ENCODE data around the gene DDIT4.
"Not testable (repeated sequence)": the region's sequence is repeated elsewhere in the genome, so short reads cannot be mapped to it uniquely, and the experiment has no call there.

The DDIT4 gene

DNA sequence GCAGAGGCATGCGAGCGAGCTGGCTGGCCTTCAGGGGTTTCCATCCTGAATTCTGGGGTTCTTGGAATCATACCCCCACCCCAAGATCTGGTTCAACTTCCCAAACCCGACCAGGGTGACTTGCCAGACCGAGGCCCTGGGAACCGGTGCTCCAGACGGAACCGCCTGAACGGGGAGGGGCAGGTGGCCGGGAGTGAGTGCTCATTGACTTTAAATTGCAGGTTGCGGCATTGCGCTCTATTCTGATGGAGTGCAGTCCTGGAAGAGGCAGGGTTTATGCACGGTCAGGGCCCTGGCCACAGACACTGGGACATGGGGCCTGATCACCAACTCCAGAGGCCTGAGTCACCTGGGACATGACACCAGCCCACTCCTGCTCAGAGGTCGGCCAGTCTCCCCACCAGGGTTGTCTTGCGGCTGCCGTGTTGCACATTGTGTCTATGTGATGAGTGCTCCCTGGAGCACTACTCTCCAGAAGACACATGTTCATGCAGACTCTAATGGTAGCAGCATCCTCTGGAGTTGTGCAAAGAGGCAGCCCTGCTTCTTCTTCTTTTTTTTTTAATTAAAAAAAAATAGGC, 5.8 kb upstream of the DDIT4 start:
- DNase-seq (ENCODE audit: low read depth in 3 of 3): no peak

DNA sequence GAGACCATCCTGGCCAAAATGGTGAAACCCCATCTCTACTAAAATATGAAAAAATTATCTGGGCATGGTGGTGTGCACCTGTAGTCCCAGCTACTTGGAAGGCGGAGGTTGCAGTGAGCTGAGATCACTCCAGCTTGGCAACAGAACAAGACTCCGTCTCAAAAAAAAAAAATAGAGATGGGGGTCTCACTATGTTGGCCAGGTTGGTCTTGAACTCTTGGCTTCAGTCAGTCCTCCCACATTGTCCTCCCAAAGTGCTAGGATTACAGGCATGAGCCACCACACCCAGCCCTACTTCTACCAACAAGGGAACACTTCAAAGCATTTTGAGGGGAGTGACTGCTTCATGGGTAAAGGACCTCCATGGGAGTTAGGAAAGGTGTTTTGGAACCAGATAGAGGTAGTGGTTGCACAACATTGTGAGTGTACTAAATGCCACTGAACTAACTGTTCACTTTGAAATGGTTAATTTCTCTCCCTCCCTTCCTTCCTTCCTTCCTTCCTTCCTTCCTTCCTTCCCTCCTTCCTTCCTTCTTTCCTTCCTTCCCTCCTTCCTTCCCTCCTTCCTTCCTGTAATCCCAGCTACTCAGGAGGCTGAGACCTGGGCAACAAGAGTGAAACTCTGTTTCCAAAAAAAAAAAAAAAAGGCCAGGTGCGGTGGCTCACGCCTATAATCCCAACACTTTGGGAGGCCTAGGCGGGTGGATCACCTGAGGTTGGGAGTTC, 5.1 kb upstream of the DDIT4 start:
- not testable (repeated sequence) for DNase-seq (ENCODE audit: low read depth in 3 of 3)

DNA sequence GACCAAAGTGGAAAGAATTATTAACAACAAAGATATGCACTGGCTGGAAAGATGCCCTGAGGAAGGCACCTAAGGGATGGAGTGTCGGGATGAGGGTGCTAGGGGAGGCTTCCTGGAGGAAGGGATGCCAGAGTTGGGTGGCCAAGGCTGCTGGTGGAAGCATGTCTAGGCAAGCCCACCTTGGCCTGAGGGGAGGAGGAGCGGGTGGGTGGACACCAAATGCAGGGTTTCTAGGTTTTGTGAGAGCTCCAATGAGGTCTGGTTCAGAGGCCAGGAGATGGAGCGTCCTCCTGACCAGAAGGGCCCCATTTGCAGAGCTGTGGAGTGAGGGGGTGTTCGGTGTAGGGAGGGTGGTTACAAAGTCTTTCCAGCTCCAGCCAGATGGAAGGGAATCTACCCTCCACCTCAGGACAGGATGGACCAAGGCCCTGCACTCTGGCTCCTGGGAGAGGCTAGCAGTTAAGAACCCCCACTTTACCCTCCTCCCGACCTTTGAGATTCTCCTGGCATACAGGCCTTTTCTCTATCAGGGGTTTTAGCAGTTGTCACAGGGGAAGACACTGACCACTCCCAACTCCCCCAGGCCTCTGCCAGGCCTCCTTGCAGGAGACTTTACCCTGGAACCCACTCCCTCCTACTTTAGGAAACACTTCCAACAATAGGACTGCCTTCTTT, 3.0 kb upstream of the DDIT4 start:
- no peak for DNase-seq (ENCODE audit: low read depth in 3 of 3)

DNA sequence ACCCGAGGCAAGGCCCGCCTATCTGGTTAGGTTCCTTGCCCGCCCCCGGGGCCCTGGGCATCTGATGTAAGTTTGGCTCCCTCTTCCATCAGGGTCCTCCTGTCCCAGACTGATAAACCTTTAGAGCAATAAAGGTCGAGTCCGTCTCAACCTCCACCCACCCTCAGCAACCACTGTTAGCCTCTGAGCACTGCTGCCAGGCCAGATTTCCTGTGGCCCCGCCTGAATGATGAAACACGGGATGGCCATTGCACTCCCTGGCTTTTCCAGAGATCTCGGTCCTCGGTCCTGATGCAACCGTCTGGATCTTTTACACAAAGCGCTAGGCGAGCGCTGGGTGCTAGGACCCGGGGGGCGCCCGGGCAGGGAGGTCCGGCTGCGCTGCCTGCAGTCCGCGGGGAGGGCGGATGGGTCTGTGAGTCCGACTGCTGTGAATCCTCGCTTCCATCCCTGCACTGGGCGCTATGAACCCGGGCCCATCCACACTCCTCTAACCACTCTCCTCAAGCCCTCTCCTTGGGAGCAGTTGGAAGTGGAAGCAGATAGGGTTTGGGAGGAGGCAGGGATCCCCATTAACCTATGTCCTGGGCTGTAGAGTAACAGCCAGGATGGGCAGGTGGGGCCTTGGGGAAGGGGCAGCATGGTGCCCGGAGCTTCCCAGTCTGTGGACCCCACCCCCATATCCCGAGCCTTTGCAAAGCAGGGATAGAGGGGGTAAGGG, 875 bp upstream of the DDIT4 start:
- no peak for DNase-seq (ENCODE audit: low read depth in 3 of 3)

DNA sequence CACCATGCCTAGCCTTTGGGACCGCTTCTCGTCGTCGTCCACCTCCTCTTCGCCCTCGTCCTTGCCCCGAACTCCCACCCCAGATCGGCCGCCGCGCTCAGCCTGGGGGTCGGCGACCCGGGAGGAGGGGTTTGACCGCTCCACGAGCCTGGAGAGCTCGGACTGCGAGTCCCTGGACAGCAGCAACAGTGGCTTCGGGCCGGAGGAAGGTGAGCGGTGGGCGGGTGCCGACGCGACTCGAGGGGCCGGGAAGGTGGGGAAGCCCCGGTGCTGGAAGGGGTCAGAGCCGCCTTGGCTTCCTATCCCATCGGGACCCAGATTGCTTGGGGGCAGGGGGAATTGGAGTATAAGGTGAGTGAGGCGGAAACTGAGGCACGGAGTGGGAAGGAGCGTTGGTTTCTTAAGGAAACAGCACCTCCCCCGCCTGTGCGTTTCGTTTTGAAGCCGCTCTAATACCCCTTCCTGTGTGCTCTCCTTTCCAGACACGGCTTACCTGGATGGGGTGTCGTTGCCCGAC, 547 bp downstream of the DDIT4 start:
- no peak for DNase-seq (ENCODE audit: low read depth in 3 of 3)

DNA sequence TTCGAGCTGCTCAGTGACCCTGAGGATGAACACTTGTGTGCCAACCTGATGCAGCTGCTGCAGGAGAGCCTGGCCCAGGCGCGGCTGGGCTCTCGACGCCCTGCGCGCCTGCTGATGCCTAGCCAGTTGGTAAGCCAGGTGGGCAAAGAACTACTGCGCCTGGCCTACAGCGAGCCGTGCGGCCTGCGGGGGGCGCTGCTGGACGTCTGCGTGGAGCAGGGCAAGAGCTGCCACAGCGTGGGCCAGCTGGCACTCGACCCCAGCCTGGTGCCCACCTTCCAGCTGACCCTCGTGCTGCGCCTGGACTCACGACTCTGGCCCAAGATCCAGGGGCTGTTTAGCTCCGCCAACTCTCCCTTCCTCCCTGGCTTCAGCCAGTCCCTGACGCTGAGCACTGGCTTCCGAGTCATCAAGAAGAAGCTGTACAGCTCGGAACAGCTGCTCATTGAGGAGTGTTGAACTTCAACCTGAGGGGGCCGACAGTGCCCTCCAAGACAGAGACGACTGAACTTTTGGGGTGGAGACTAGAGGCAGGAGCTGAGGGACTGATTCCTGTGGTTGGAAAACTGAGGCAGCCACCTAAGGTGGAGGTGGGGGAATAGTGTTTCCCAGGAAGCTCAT, 1.1 kb downstream of the DDIT4 start:
- DNase-seq (ENCODE audit: low read depth in 3 of 3): peak in 2 of 3 experiments; percentile 56 to 69

DNA sequence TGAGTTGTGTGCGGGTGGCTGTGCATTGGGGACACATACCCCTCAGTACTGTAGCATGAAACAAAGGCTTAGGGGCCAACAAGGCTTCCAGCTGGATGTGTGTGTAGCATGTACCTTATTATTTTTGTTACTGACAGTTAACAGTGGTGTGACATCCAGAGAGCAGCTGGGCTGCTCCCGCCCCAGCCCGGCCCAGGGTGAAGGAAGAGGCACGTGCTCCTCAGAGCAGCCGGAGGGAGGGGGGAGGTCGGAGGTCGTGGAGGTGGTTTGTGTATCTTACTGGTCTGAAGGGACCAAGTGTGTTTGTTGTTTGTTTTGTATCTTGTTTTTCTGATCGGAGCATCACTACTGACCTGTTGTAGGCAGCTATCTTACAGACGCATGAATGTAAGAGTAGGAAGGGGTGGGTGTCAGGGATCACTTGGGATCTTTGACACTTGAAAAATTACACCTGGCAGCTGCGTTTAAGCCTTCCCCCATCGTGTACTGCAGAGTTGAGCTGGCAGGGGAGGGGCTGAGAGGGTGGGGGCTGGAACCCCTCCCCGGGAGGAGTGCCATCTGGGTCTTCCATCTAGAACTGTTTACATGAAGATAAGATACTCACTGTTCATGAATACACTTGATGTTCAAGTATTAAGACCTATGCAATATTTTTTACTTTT, 1.8 kb downstream of the DDIT4 start:
- DNase-seq (ENCODE audit: low read depth in 3 of 3): no peak

DNA sequence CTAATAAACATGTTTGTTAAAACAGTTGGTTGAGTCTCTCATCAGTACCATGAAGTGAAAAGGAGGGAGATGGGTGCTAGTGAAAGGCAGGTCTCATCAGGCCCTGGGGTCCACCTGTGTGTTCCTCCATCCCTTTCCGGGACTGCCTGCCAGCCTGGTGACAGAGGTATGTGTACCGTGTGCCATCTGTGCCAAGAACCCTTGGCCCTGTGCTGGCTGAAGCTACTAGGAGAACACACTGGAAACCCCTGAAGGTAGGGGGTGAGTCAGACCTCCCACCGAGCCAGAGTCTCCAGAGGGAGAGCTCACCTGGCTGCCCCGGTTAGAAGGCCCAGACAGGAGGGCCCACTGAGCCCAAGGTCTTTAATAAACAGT, 2.3 kb downstream of the DDIT4 start:
- DNase-seq (ENCODE audit: low read depth in 3 of 3): no peak

DNA sequence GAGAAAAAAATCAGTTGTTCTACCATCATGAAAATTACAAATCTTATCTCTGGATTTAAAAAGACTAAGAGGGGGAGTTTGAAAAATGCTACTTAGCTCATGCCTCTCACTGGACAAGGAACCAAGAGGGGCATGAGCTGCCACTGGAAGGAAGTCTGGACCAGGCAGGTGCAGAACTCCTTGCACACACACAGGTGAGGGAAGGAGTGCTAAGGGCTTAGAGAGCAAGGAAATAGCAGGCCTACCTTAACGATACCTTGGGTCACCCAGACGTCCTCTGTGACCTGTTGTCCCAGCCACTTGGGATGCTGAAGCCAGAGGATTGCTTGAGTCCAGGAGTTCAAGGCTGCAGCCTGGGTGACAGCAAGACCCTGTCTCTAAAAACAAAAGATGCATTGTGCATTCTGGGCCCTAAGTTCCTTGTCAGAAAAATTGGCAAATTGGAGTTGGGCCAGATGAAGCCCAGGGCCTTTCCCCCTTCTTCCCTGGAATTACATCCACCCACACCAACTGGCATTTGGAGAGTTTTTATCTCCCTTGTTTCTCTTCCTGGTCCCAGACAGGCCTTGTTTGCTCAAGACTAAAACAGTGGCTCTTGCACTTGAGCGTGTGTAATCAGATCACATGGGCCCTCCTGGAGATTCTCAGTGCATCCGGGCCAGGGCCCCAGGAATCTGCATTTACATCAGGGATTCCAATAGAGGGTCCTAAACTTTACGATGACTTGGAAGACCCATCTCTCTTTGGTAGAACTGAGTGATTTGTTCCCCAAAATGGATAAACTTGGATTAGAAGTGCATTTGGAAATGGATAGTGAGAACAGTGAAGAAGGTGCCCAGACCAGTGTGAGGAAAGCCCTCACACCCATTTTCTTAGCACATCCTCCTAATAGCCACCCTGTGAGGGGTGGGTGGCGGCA, 3.0 kb downstream of the DDIT4 start:
- no peak for DNase-seq (ENCODE audit: low read depth in 3 of 3)

DNA sequence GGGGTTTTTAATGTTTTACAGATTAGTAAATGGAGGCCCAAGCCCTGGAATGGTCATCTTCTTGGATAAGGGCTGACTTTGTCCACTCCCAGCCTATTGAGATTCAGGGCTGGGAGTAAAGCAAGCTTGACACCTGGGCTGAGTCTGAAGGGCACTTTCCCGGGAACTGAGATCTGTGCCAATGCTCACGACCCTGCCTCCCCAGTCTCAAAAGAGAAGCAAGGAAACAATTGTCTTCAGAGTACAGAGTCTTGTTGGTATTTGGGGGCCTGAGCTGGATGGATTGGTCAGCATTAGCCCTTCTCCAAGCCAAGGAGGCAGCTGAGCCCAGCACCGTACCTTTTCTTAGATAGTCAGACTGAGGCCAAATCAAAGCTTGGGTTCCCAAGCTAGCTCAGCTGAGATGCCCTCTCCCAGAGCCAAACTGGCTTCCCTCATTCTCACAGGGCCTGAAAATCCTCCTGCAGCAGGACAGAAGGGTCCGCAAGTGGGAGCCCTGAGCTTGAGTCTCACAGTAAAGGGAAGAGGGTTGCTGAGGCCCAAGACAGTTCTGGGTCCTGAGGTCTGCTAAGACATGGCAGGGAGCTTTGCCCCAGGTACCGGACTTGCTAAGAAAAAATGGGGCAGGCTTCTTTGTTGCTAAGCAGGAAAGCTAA, 3.7 kb downstream of the DDIT4 start:
- no peak for DNase-seq (ENCODE audit: low read depth in 3 of 3)

DNA sequence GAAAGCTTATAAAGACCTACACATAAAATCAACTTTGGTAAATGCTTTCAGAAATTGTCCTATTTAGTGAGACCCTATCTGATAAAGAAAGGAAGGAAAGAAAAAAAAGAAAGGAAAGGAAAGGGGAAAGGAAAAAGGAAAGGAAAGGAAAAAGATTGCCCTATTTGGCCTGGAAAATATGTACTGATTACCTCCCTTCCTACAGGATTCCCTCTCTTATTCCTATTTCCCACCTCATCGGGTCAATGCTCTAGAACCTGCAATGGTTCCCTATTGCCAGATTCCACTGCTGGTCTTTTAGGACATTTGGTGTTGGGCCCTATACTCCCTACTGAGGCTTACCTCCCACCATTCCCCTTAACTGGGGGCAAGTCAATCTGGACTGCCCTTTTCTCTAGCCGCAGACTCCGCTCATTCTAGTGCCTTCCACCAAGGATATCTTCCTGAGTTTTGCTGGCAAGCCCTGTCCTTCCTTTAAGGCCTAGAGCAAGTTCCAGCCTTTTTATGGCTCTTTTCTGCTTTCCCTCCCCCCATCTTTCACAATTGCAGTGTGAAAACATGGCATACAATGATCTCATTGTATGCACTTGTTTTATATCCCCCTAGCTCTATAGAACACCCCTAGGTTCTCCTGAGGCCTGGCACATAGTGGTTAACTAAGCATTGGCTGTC, 4.4 kb downstream of the DDIT4 start:
- no peak for DNase-seq (ENCODE audit: low read depth in 3 of 3)

DNA sequence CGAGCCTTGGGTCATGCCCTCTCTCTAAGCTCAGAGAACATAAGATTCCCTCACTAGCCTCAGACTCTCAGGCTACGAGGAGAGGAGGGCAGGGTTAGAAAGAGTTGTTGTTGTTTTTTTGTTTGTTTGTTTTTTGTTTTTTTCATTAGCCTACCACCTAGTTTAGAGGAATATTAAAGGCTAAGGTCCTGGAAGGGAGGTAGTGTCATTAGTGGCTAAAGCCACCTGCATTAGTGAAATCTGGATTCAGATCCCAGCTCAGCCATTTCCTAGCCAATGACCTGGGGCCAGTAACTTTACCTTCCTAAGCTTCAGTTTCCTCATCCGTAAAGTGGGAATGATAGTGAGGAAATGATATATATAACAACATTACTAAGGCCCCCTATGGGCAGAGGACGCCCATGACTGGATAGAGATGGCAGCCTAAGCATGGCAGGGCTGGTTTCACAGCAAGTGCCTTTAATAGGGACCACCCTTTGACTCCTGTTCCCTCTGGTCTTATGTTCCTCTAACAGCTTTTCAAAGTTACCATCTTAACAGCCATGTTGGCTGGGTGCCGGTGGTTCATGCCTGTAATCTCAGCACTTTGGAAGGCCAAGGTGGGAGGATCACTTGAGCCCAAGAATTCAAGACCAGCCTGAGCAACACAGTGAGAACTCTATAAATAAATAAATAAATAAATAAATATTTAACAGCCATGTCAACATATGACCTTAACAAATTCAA, 5.1 kb downstream of the DDIT4 start:
- DNase-seq (ENCODE audit: low read depth in 3 of 3): no peak

DNA sequence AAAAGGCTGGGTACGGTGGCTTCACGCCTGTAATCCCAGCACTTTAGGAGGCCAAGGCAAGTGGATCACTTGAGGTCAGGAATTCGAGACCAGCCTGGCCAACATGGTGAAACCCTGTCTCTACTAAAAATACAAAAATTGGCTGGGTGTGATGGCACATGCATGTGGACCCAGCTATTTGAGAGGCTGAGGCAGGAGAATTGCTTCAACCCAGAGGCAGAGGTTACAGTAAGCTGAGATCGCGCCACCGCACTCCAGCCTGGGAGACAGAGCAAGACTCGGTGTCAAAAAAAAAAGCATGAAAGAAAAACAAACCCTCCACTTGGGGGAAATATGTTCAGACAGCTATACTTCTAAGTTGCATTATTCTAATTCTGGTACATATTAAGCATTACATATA, 5.9 kb downstream of the DDIT4 start:
- not testable (repeated sequence) for DNase-seq (ENCODE audit: low read depth in 3 of 3)

DNA sequence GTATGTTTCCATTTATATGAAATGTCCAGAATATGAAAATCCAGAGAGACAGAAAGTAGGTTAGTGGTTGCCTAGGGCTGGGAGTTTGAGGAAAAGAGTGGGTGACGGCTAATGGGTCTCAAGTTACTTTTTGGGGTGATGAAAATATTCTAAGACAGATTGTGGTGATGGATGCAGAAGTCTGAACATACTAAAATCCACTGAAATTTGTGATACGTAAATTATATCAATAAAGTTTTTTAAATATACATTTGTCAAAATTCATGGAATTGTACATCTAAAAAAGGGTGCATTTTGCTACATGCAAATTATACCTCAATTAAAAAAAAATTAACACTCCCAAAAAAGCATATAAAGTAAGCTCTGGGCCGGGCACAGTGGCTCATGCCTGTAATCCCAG, 9.4 kb downstream of the DDIT4 start:
- DNase-seq (ENCODE audit: low read depth in 3 of 3): no peak

DNA sequence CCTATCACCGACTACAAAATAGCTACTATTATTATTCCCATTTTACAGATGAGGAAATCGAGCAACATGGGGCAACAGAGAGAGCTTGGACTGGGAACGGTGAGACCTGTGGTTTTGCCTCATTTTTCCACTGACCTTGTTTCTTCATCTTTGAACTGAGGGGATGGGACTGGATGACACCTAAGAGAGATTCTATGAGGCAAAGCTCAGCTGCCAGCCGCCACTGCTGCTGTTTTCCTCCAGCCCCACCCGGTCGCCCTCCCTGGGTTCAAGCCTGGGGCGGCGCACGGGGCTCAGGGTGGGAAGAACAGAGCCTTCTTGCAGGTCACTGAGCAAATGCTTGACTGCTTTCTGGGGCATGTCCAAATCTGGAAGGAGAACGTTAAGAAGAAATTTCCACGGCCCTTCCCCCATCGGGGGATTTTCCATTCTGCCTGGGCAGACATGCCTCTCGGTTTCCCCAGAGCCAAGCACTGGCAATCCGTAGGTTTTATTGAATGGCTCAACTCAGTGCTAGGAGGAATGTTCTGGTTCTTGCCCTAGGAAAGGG, 12.3 kb downstream of the DDIT4 start:
- no peak for DNase-seq (ENCODE audit: low read depth in 3 of 3)

DNA sequence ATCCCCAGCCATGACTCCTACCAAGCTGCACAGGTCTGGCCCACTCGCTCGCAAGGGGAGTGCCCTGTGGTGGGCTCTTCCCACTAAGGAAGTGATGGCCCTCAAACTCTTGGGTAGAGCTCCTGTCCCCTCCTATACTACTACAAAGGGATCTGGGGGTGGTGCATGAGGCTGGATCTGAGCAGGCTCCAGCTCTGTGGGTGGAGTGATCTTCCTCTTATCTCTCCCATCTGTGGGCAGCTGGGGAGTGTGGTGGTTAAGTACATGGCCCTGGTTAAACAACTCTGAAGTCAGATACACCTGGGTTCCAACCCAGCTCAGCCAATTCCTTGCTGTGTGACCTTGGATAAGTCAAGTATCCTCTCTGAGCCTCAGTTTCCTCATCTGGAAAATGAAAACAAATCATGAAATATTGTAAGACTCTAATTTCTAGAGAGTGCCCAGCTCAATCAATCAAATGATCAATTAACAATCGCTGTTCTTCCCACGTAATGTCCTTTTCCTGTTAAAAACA, 17.4 kb downstream of the DDIT4 start:
- DNase-seq (ENCODE audit: low read depth in 3 of 3): no peak

DNA sequence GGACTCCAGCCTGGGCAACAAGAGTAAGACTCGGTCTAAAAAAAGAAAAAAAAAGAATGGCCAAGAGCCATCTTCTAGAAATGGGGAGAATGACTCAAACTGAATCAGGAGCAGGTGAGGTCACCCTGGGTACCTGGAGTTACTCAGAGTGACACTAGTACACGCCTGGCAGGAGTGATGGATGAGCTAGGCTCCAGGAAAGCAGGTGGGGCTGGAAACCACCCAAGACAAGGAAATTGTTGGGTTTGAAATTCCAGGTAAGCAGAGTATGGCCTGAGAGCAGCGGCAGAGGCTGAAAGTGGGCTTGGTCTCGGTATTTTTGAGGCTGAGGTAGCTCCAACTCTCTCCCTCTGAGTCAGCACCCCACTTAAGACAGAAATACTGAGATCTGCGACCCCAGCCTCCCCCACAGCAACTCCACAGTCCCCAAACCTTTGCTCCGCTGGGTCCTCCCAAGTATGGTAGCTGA, 18.5 kb downstream of the DDIT4 start:
- DNase-seq (ENCODE audit: low read depth in 3 of 3): no peak

Measured in stimulated activated CD4-positive, alpha-beta T cell treated with anti-CD3 and anti-CD28 coated beads, TNF-alpha, amount 100 ng/mL, for 4 hours (primary cell).